H1 (cell line): Measurements from ENCODE around the gene SLC7A14. TPM values are rescaled to one million over a fixed set of nuclear protein-coding genes. Genes with fewer than 3 reads are reported as not detected.

Experiments
- CTCF ChIA-PET: fragments of 300-600 bp; sonication (Branson Sonifier 250); formaldehyde crosslinking; loops from one replicate; lab custom pipeline; 2021; ENCODE audit not compliant: partially characterized antibody; lab: Charles Lee
- POLR2A ChIA-PET: fragments of 300-600 bp; sonication (Branson Sonifier 250); formaldehyde crosslinking; loops from one replicate; lab custom pipeline; 2021; ENCODE audit warnings: inconsistent platforms; ENCODE audit not compliant: partially characterized antibody; lab: Charles Lee
- DNase-seq, 2 experiments: peaks; one replicate each; pipeline versions ENCODE4 v3.0.0 to v3.0.0-alpha.2; 2010 to 2022; ENCODE audit warnings: low spot score in 2 of 2, low read depth in 1 of 2, mixed read lengths in 1 of 2
- FAIRE-seq: peaks from 2 replicates; lab custom pipeline; 2011; peaks lifted over from hg19 to GRCh38; lab: Jason Lieb, UNC
- H2AFZ ChIP-seq: 2 replicates; pipeline ENCODE4 v1.8.1; 2012; ENCODE audit warnings: low read length, inconsistent platforms
- H2AK5ac ChIP-seq: 2 replicates; pipeline ENCODE4 v1.6.1; 2013; ENCODE audit warnings: low read depth, low read length
- H2BK120ac ChIP-seq: replicated peaks from 2 replicates; pipeline ENCODE3; 2013; ENCODE audit warnings: low read depth, low read length, inconsistent platforms
- H2BK12ac ChIP-seq: 2 replicates; pipeline ENCODE4 v1.6.1; 2013; ENCODE audit warnings: low read depth, low read length
- H2BK15ac ChIP-seq: 2 replicates; pipeline ENCODE4 v1.6.1; 2013; ENCODE audit warnings: low read length
- H2BK20ac ChIP-seq: 2 replicates; pipeline ENCODE4 v1.6.1; 2013; ENCODE audit warnings: low read length
- H2BK5ac ChIP-seq: 2 replicates; pipeline ENCODE4 v1.6.1; 2013; ENCODE audit warnings: low read depth, low read length
- H3K14ac ChIP-seq: 2 replicates; pipeline ENCODE4 v1.6.1; 2013; ENCODE audit warnings: inconsistent platforms; ENCODE audit not compliant: insufficient read length
- H3K18ac ChIP-seq: 2 replicates; pipeline ENCODE4 v1.6.1; 2013; ENCODE audit warnings: low read length; ENCODE audit errors: extremely low read depth
- H3K23ac ChIP-seq: 2 replicates; pipeline ENCODE4 v1.6.1; 2013; ENCODE audit warnings: inconsistent platforms; ENCODE audit not compliant: insufficient read length
- H3K23me2 ChIP-seq: 2 replicates; pipeline ENCODE4 v1.6.1; 2013; ENCODE audit warnings: low read depth, low read length
- H3K27ac ChIP-seq: 2 replicates; pipeline ENCODE4 v1.6.1; 2011; ENCODE audit warnings: low read depth, low read length, inconsistent platforms
- H3K27me3 ChIP-seq, 4 experiments: replicated peaks in 1 of 4; 1 replicate in 1 of 4; 2 replicates in 3 of 4; pipeline versions ENCODE4 v1.6.1 to v1.8.1; 2011 to 2013; ENCODE audit warnings: low read length in 3 of 4, mild to moderate bottlenecking in 3 of 4, inconsistent platforms in 2 of 4, mixed read lengths in 2 of 4, moderate library complexity in 1 of 4; ENCODE audit not compliant: control insufficient read depth in 3 of 4, insufficient read depth in 3 of 4; ENCODE audit errors: extremely low read depth in 1 of 4
- H3K36me3 ChIP-seq, 4 experiments: 2 replicates each; pipeline versions ENCODE4 v1.6.1 to v1.8.1; 2011 to 2013; ENCODE audit warnings: mild to moderate bottlenecking in 4 of 4, low read length in 3 of 4, moderate library complexity in 2 of 4, control low read depth in 1 of 4, inconsistent platforms in 1 of 4; ENCODE audit not compliant: insufficient read depth in 4 of 4, control insufficient read depth in 2 of 4
- H3K4ac ChIP-seq: replicated peaks from 2 replicates; pipeline ENCODE3; 2013; ENCODE audit warnings: low read length, low read depth, mixed read lengths, inconsistent platforms; ENCODE audit not compliant: insufficient read length
- H3K4me1 ChIP-seq, 4 experiments: replicated peaks in 1 of 4; 1 replicate in 1 of 4; 2 replicates in 3 of 4; pipeline versions ENCODE4 v1.6.1 to v1.8.1; 2011 to 2013; ENCODE audit warnings: low read length in 3 of 4, inconsistent platforms in 2 of 4, mixed read lengths in 1 of 4; ENCODE audit not compliant: insufficient read depth in 4 of 4, control insufficient read depth in 3 of 4
- H3K4me2 ChIP-seq, 2 experiments: 2 replicates each; pipeline versions ENCODE4 v1.6.1 to v1.8.1; 2011 to 2013; ENCODE audit warnings: low read depth in 2 of 2, low read length in 2 of 2, control low read depth in 1 of 2, inconsistent platforms in 1 of 2, mild to moderate bottlenecking in 1 of 2; ENCODE audit not compliant: insufficient read depth in 1 of 2
- H3K4me3 ChIP-seq, 4 experiments: fragments of 200-600, 300-600 bp in 1 of 4; sonication (generic), shearing (Covaris generic), sonication (Bioruptor Twin) in 1 of 4; 2 replicates each; pipeline versions ENCODE4 v1.5.1 to v1.8.1; 2011 to 2016; ENCODE audit warnings: low read length in 4 of 4, low read depth in 3 of 4, control low read depth in 2 of 4, inconsistent platforms in 2 of 4, mild to moderate bottlenecking in 2 of 4, mixed read lengths in 1 of 4, moderate library complexity in 1 of 4; ENCODE audit not compliant: insufficient read depth in 2 of 4; ENCODE audit errors: extremely low read depth in 1 of 4
- H3K56ac ChIP-seq: replicated peaks from 2 replicates; pipeline ENCODE3; 2013; ENCODE audit warnings: low read depth, mild to moderate bottlenecking, mixed read lengths, low read length, inconsistent platforms; ENCODE audit not compliant: insufficient read length
- H3K79me1 ChIP-seq: 2 replicates; pipeline ENCODE4 v1.6.1; 2013; ENCODE audit warnings: low read depth, low read length, control low read depth
- H3K79me2 ChIP-seq, 2 experiments: 2 replicates each; pipeline versions ENCODE4 v1.6.1 to v1.8.1; 2012 to 2013; ENCODE audit warnings: low read length in 2 of 2, mild to moderate bottlenecking in 2 of 2, inconsistent platforms in 1 of 2; ENCODE audit not compliant: insufficient read depth in 2 of 2, control insufficient read depth in 1 of 2
- H3K9ac ChIP-seq, 4 experiments: replicated peaks in 1 of 4; 1 replicate in 1 of 4; 2 replicates in 3 of 4; pipeline versions ENCODE4 v1.6.1 to v1.8.1; 2011 to 2013; ENCODE audit warnings: low read depth in 3 of 4, low read length in 3 of 4, control low read depth in 2 of 4, mild to moderate bottlenecking in 2 of 4, moderate library complexity in 2 of 4, inconsistent platforms in 1 of 4; ENCODE audit errors: extremely low read depth in 1 of 4
- H3K9me3 ChIP-seq, 2 experiments: 2 replicates each; pipeline versions ENCODE4 v1.6.1 to v1.8.1; 2012 to 2013; ENCODE audit warnings: mild to moderate bottlenecking in 2 of 2, moderate library complexity in 2 of 2, control low read depth in 1 of 2, inconsistent platforms in 1 of 2, low read depth in 1 of 2, low read length in 1 of 2, mixed read lengths in 1 of 2; ENCODE audit not compliant: insufficient read depth in 2 of 2
- H4K20me1 ChIP-seq, 2 experiments: replicated peaks in 1 of 2; 2 replicates each; pipeline versions ENCODE3 to v1.8.1; 2011 to 2013; ENCODE audit warnings: inconsistent platforms in 2 of 2, low read length in 2 of 2, mild to moderate bottlenecking in 1 of 2; ENCODE audit not compliant: insufficient read depth in 2 of 2, control insufficient read depth in 1 of 2
- H4K5ac ChIP-seq: 2 replicates; pipeline ENCODE4 v1.6.1; 2013; ENCODE audit warnings: low read length, low read depth, mixed read lengths, inconsistent platforms; ENCODE audit not compliant: insufficient read length
- H4K8ac ChIP-seq: 2 replicates; pipeline ENCODE4 v1.8.0; 2013; ENCODE audit warnings: mild to moderate bottlenecking, moderate library complexity, low read length, inconsistent platforms; ENCODE audit not compliant: insufficient read depth; ENCODE audit errors: extremely low read depth
- H4K91ac ChIP-seq: replicated peaks from 2 replicates; pipeline ENCODE3; 2013; ENCODE audit warnings: low read length, mixed read lengths, inconsistent platforms; ENCODE audit not compliant: insufficient read length
- BACH1 ChIP-seq: IDR thresholded peaks from 2 replicates; pipeline ENCODE4 v1.6.1; 2012; ENCODE audit warnings: low read length, improper control_type of control experiment
- CBX5 ChIP-seq: fragments of 300-800, 300-1000 bp; sonication (generic); IDR thresholded peaks from 2 replicates; pipeline ENCODE4 v1.7.1; 2016; ENCODE audit warnings: antibody characterized with exemption, low read length, low read depth
- CEBPB ChIP-seq: IDR thresholded peaks from 2 replicates; pipeline ENCODE4 v1.6.1; 2012; ENCODE audit warnings: low read depth, low read length
- EP300 ChIP-seq, 2 experiments: IDR thresholded peaks; 1 replicate in 1 of 2; 2 replicates in 1 of 2; pipeline ENCODE4 v1.6.1; 2011 to 2012; ENCODE audit warnings: low read depth in 2 of 2, low read length in 2 of 2, mild to moderate bottlenecking in 2 of 2, borderline replicate concordance in 1 of 2, inconsistent platforms in 1 of 2, moderate library complexity in 1 of 2
- HDAC2 ChIP-seq, 2 experiments: fragments of 300-600 bp in 1 of 2; sonication (generic) in 1 of 2; IDR thresholded peaks; 2 replicates each; pipeline ENCODE4 v1.6.1; 2011 to 2012; ENCODE audit warnings: low read depth in 2 of 2, low read length in 2 of 2, mild to moderate bottlenecking in 2 of 2, moderate library complexity in 2 of 2, borderline replicate concordance in 1 of 2, inconsistent platforms in 1 of 2
- JUND ChIP-seq: IDR thresholded peaks from 2 replicates; pipeline ENCODE4 v1.6.1; 2011; ENCODE audit warnings: mild to moderate bottlenecking, improper control_type of control experiment, low read length
- POLR2AphosphoS5 ChIP-seq: IDR thresholded peaks from 2 replicates; pipeline ENCODE4 v1.6.1; 2011; ENCODE audit warnings: low read depth, low read length
- RFX5 ChIP-seq: IDR thresholded peaks from 2 replicates; pipeline ENCODE4 v1.6.1; 2011; ENCODE audit warnings: low read depth, low read length, improper control_type of control experiment, borderline replicate concordance
- RXRA ChIP-seq: IDR thresholded peaks from 2 replicates; pipeline ENCODE4 v1.6.1; 2011; ENCODE audit warnings: low read depth, mild to moderate bottlenecking, low read length, moderate library complexity; ENCODE audit not compliant: insufficient read depth
- SIX5 ChIP-seq: IDR thresholded peaks from 2 replicates; pipeline ENCODE4 v1.6.1; 2011; ENCODE audit warnings: mild to moderate bottlenecking, low read depth, low read length
- SUZ12 ChIP-seq: fragments of 200-600 bp; sonication (generic); IDR thresholded peaks from 2 replicates; pipeline ENCODE4 v1.6.1; 2012; ENCODE audit warnings: mild to moderate bottlenecking, inconsistent platforms, low read length, moderate library complexity, mixed read lengths
- ZNF274 ChIP-seq: IDR thresholded peaks from 2 replicates; pipeline ENCODE4 v1.7.0; 2012; ENCODE audit warnings: low read length, borderline replicate concordance; ENCODE audit errors: extremely low read depth
- WGBS, 2 experiments: shearing (Covaris generic) in 1 of 2; methylation state at CpG; one replicate each; pipeline versions ENCODE4 v1.1.6 to v1.1.7; 2013 to 2015; ENCODE audit warnings: low lambda C conversion rate in 2 of 2, mixed read lengths in 2 of 2, inconsistent platforms in 1 of 2, low coverage in 1 of 2, missing lambda C conversion rate in 1 of 2; ENCODE audit not compliant: insufficient replicate concordance in 2 of 2, insufficient coverage in 1 of 2, insufficient read length in 1 of 2; ENCODE audit errors: extremely low coverage in 1 of 2, missing lambda C conversion rate in 1 of 2; 5-methylcytosine and 5-hydroxymethylcytosine counted together
- polyA plus RNA-seq, 7 experiments: library from polyadenylated mRNA; depleted of rRNA in 3 of 7; stranded (reverse) in 5 of 7; unstranded in 2 of 7; fragments of >200 nt in 5 of 7; fragments of 200-250 nt in 2 of 7; gene quantifications; 1 replicate in 5 of 7; 2 replicates in 1 of 7; 4 replicates in 1 of 7; pipeline versions ENCODE4 v1.2.1 to v1.2.3, GENCODE V29; 2011 to 2013; ENCODE audit warnings: missing spikeins in 2 of 7, mixed read lengths in 2 of 7
- total RNA-seq: library from RNA; stranded (reverse); fragmentation: NEBNext Ultra II Directional; extraction: Animal tissue kit (Norgen Biotek cat#: 25700); gene quantifications from 2 replicates; pipeline ENCODE4 v1.2.1, GENCODE V29; 2021
- TF ChIP-seq, protein P1 (sequence below): IDR thresholded peaks from 2 replicates; pipeline ENCODE4 v1.6.1; 2011; ENCODE audit warnings: low read depth, mild to moderate bottlenecking, low read length; ENCODE audit not compliant: insufficient read depth
- TF ChIP-seq, protein P2 (sequence below): IDR thresholded peaks from 2 replicates; pipeline ENCODE4 v1.6.1; 2012; ENCODE audit warnings: inconsistent platforms

The SLC7A14 gene
- total and polyA plus RNA-seq, 2 of the 8 experiments (the other 6 are each of a cell fraction or from before 2014, with no cell fraction given), result 0.21 to 0.95 TPM

DNA sequence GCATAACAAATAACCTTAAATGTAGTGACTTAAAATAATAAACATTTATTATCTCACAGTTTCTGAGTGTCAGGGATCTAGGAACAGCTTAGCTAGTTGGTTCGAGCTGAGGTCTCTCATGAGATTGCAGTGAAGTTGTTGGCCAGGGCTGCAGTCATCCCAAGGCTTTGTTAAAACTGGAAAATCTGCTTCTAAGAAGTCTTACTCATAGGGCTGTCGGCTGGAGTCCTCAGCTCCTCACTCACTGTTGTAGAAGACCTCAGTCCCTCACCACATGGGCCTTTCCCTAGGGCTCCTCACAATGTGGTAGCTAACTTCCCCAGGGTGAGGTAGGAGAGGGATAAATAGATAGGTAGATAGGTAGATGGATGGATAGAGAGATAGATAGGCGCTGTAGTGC lies 20.8 kb upstream of the SLC7A14 start:
- H2BK12ac ChIP-seq, result no peak overlapping the region
- no peak overlapping the region for H3K56ac ChIP-seq
- H3K4ac ChIP-seq, result no peak overlapping the region
- no peak overlapping the region for H2BK20ac ChIP-seq
- H4K91ac ChIP-seq, result no peak overlapping the region
- no peaks in the 10 kb centered on the region for H3K23me2 ChIP-seq
- H3K36me3 ChIP-seq, result no peaks in the 10 kb centered on the region
- FAIRE-seq (no peak), DNase-seq (no peak)
- no peak overlapping the region for H3K27ac ChIP-seq
- no peaks in the 10 kb centered on the region for H3K9me3 ChIP-seq
- no peak overlapping the region for H4K5ac ChIP-seq
- no peak overlapping the region for H4K8ac ChIP-seq
- H4K20me1 ChIP-seq, result no peaks in the 10 kb centered on the region
- no peak overlapping the region for H2AK5ac ChIP-seq
- no peaks in the 10 kb centered on the region for H3K79me1 ChIP-seq
- no peak overlapping the region for H3K18ac ChIP-seq
- POLR2A ChIA-PET, result no interaction called here
- WGBS, 2 experiments, result 92% methylated on average over 3 of the region's 3 CpGs; no CpG with 5 or more reads in 1 of the 2 experiments
- no peak overlapping the region for H2BK5ac ChIP-seq
- H2BK15ac ChIP-seq, result no peak overlapping the region
- no peaks in the 10 kb centered on the region for H3K27me3 ChIP-seq
- no peak overlapping the region for H3K9ac ChIP-seq
- H2BK120ac ChIP-seq, result no peak overlapping the region
- H3K79me2 ChIP-seq, result no peaks in the 10 kb centered on the region
- CTCF ChIA-PET, result interaction anchor here (0.7 to 1.2 kb wide), 3 partner anchors 8 to 90 kb away, joined by 3 to 4 read pairs (median 3); no protein-coding TSS in a partner anchor
- H2AFZ ChIP-seq, result no peak overlapping the region
- no peaks in the 10 kb centered on the region for H3K4me1 ChIP-seq
- no peak overlapping the region for H3K4me3 ChIP-seq
- no peak overlapping the region for H3K4me2 ChIP-seq
- H3K23ac ChIP-seq, result no peak overlapping the region
- H3K14ac ChIP-seq, result no peak overlapping the region
- TF ChIP-seq, protein P1, sequence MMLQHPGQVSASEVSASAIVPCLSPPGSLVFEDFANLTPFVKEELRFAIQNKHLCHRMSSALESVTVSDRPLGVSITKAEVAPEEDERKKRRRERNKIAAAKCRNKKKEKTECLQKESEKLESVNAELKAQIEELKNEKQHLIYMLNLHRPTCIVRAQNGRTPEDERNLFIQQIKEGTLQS, result no peak
- no peak for TF ChIP-seq EP300 (IDR thresholded peaks at IDR 0.05; ENCODE audit: borderline replicate concordance in 1 of 2, low read depth in 2 of 2, low read length in 2 of 2)
- TF ChIP-seq BACH1, result no peak
- no peak for TF ChIP-seq CEBPB
- TF ChIP-seq SIX5, result no peak
- TF ChIP-seq HDAC2 (IDR thresholded peaks at IDR 0.05; ENCODE audit: borderline replicate concordance in 1 of 2, low read depth in 2 of 2, low read length in 2 of 2), result no peak
- TF ChIP-seq RXRA, result no peak
- no peak for TF ChIP-seq JUND
- TF ChIP-seq, protein P2, sequence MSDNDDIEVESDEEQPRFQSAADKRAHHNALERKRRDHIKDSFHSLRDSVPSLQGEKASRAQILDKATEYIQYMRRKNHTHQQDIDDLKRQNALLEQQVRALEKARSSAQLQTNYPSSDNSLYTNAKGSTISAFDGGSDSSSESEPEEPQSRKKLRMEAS, result no peak
- no peak for TF ChIP-seq POLR2AphosphoS5
- no peak for TF ChIP-seq RFX5
- no peak for TF ChIP-seq ZNF274
- no peak for TF ChIP-seq SUZ12
- TF ChIP-seq CBX5, result no peak
